Stimulated activated CD8-positive, alpha-beta memory T cell treated with anti-CD3 and anti-CD28 coated beads, Interleukin-2, amount 100 ng/mL, for 1 hour (primary cell): ENCODE measurements around the gene PCYOX1L.

Experiments
- DNase-seq, 2 donors: peaks; one replicate each; pipeline ENCODE4 v3.0.0-alpha.2; 2020; ENCODE audit warnings: low read depth in 2 of 2

PCYOX1L gene

DNA sequence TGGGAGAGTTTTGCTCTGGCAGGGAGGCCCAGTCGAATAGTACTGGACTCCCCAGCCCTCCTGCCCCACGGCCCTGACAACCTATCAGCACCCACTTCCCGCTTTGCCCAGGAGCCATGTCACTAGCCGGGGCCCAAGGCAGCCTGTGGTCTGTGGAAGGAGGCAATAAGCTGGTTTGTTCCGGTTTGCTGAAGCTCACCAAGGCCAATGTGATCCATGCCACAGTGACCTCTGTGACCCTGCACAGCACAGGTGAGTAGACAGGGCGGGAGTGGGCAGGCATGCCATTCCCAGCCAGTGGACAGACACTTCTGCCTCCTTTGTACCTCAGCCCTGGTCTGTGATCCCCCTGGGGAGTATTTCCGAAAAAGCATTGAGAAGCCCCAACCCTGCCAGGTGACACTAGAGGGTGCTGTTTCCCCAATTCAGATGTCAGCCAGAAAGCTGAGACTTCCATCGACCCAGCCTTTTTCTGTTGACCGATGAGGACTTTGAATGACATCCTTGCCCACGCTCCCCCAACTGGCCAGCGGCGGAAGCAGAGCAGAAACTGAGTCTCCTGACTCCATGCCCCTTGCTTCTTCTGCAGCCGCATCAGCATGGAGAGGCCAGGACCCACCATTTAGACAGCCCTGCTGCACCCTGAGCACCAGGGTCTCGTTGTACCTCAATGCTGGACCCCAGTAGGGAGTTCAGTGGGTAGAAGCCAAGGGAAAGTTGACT lies 9.6 kb downstream of the PCYOX1L start:
- no peak for DNase-seq

DNA sequence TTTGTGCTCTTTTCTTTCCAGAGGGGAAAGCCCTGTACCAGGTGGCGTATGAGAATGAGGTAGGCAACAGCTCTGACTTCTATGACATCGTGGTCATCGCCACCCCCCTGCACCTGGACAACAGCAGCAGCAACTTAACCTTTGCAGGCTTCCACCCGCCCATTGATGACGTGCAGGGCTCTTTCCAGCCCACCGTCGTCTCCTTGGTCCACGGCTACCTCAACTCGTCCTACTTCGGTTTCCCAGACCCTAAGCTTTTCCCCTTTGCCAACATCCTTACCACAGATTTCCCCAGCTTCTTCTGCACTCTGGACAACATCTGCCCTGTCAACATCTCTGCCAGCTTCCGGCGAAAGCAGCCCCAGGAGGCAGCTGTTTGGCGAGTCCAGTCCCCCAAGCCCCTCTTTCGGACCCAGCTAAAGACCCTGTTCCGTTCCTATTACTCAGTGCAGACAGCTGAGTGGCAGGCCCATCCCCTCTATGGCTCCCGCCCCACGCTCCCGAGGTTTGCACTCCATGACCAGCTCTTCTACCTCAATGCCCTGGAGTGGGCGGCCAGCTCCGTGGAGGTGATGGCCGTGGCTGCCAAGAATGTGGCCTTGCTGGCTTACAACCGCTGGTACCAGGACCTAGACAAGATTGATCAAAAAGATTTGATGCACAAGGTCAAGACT lies 10.3 kb downstream of the PCYOX1L start:
- no peak for DNase-seq

DNA sequence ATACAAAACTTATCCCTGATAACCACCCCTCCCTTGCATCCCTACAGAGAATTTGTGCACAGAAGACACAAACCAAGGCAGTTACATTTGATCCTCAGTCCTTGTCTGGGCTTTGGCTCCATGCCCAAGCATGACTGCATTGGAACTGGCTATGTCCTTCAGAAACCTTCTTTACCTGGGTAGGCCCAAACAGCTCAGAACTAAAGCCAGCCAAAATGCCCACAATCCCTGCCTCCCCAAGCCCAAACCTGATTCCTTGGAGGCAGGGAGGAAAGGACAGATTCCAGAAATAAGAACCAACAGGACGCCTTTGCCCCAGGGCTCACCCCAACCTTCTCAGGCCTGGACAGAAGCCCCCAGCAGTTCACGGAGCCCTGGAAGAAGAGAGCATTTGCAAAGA lies 13.0 kb downstream of the PCYOX1L start:
- no peak for DNase-seq

DNA sequence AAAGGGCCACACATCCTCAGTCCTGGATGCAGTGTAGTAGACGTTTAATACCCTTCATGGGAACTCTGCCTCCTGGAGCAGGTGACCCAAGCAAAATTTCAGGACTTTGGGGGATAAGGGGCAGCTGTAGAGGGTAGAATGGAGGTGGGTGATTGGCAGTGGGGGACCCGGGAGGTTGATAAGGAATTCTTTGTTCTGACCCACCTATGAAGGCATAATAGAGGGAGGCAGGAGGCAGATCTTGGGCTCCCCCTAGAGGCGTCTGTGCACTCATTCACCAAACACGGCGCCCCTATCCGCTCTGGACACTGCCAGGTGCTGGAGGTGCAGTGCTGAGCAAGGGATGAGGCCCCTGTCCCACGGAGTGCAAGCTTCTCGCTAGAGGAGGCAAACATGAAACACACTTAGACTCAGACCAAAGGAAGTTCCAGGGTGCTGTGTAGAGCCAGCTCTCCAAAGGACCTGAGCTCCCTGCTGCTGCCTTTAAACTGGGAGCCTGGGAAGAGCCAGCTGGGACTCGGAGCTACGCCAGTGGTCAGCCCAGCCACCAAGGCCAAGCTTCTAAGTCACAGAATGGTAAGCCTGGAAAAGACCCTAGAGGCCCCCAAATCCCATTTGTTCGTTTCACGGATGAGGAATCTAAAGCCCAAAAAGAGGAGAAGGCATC lies 13.6 kb downstream of the PCYOX1L start:
- peak; percentile 24 to 47 for DNase-seq

DNA sequence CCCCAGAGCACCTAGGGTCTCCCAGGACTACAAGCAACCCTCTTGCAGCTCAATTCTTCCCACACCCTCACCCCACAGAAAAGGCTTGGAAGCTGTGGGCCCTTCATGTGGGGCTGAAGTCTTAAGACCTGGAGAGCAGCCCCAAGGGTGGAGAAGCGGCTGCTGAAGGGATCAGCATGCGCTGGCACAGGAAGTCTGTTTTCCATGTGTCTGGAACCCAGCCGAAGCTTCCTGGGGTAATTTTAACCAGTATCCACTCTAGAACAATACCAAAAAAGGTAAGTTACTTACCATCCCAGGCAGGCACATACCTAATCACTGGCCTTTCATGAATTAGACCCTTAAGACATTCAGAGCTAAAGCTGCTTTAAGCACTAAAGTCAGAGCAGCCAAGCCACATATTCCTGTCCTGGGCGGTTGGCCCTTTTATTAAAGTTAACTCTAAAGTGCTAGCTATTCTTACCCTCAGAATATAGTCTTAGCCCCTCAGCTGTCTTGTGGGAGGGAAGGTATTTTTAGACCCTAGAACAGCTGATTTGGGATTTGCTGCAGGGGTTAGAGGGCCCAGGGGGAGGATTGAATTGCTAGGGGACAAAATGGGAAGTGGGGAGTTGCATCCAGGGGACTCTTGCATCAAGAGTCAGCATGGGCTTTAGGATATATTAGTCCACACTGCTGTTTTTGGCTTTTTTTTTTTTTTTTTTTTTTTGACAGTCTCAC lies 14.4 kb downstream of the PCYOX1L start:
- DNase-seq: no peak

DNA sequence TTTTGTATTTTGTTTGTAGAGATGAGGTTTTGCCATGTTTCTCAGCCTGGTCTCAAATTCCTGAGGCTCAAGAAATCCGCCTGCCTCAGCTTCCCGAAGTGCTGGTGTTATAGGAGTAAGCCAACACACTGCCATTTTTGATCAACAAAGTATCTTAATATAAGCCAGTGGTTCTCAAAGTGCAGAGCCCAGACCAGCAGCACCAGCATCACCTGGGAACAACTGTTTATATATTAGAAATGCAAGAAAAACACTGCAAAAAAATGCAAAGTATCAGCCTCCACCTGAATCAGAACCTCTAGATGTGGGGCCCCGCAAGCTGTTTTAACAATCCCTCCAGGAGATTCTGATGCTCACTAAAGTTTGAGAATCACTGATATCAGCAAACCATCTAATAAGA lies 15.1 kb downstream of the PCYOX1L start:
- no peak for DNase-seq

DNA sequence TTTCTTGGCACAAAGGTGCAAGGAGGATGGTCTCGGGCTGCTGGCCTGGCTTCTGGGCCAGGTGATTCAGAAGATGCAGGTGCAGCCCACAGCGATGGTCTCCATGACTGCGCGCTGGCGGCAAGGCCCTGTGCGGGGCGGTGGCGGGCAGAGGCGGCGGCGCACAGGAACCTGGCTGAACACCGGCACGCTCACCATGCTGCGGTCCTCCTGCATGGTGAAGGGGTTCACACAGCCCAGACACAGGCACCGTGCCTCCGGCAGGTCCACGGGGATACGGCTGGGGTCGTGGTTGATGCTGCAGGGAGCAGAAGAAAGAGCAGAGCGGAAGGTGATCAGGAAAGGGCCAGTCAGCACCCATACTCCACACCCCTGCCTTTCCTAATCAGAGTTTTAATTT lies 16.5 kb downstream of the PCYOX1L start:
- DNase-seq: no peak

DNA sequence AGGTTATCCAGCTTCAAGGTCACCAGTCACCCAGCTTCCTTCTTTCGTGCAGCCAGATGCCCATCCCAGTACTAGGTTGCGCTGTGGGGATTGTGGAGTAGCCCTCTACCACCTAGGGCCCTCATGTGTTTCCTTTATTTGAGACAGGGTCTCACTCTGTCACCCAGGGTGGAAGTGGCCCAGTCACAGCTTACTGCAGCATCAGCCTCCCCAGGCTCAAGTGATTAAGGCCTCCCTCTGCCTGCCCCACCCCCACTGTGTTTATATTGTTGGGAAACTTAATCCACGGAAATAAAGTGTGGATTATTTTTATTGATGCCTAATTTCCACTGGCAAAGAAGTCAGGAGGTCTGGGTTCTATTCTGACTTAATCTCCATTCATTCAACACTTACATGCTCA lies 17.0 kb downstream of the PCYOX1L start:
- no peak for DNase-seq

DNA sequence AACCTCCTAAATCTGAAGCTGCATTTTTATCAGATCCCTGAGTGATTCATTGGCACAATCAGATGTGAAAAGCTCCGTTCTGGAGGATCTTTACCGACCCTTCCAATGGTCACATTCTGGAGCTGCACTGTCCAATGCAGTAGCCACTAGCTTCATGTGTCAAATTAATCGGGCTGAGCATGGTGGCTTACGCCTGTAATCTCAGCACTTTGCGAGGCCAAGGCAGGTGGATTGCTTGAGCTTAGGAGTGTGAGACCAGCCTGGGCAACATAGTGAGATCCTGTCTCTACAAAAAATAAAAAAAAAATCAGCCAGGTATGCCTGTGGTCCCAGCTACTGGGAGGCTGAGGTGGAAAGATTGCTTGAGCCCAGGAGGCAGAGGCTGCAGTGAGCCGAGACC lies 17.6 kb downstream of the PCYOX1L start:
- no peak for DNase-seq

DNA sequence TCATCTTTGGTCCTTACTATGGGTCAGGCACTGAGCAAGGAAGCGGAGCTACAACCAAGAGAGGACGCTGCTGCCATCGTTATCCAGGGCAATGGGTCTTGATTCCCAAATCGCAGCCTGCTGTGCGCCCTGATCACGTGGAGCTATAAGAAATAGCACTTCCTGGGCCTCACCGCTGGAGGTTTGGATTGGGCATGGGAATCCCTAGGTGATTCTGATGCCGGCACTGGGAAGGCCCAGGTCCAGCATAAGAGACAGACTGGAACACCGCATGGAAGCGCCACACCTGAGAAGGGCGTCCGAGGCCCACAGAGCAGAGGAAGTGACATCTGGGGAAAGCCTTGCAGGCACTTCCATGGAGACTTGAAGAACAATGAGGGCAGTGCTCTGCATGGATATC lies 18.3 kb downstream of the PCYOX1L start:
- DNase-seq: no peak

DNA sequence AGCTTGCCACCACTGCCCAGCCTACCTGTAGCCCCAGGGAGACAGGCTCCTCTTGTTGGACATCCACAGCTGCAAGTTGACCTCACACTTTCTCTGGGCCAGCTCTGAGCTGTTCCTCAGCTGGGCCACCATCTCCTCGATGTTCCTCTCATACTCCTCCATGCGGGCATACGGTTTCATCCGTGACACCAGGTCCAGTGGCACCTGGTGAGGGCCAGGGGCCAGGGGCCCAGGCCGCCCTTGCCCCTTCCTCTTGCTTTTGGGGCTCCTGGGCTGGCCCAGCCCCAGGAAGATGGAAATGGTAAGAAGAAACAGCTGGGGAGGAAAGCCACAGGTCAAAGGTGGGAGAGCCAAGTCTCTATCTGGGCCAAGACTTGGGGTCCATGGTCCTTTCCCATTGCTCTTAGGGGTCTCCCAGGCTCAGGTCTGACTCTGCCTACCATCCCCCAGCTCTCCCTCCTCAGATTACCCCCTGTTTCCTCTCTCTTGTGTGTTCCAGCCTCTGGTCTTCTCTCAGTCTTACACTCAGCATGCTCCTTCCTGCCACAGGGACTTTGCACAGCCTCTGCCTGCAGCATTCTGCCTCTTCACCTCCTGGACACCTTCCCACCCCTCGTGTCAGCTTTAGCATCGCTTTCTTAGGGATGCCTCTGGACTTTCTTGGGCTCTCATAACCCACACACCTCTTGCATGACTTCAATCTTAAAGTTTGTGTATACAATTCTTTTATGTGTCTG lies 19.0 kb downstream of the PCYOX1L start:
- no peak for DNase-seq

DNA sequence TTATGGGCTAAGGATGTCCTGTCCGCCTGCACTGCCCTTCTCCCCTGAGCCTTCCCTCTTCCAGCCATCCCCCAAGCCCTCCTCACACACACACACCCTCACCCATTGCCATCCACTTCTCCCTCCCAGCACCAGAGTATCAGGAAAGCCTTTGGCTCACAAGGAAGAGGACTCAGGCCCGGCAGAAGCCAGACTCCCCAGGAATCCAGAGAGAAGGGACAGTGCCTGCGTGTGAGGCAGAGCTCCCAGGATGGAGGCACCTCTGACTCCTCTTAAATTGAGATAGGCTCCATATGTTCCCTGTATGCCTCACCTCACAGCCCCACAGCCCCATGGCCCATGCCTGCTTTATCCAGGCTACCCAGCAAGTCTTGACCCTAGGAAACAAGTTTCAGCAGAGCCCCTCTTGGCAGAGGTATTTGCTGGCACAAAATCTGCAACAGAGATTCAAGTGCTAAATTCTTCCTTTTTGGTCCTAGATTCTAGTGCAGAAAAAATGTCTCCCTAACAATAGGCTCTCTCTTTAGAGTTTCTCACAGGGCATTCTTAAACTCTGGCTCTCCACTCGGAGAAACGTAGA lies 20.5 kb downstream of the PCYOX1L start:
- no peak for DNase-seq

DNA sequence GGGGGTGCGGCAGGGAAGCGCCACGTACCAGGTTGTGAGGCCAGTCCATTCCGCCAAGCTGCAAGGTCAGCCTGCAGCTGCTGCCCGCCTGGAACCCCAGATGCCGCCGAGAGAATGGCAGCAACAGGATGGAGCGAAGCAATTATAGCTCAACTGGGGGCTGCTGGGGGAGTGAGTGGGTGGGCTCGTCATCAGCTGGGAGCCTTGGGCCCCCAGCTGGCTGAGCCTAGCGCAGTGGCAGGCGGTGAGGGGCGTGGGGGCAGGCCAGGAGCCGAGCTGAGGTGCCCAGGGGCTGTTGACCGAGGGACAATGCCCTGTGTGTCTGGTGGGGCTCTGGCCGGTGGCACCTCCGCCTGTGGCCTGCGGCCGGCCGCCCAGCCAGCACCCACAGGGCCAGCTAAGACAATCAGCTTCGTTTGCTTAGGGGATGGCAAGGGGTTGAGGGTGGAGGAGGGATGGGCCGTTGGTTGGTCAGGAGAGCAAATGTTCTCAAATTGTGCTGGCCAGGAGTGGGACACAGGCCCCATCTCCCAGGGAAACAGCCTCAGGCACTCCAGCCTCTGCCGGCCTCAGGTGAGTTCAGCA lies 21.4 kb downstream of the PCYOX1L start, which contains the start of gene IL17B:
Gene IL17B (minus strand): TSS at position 116 of the 585 bp plus-strand sequence. CDS start 67 bp downstream, at position 49.
- DNase-seq: no peak

DNA sequence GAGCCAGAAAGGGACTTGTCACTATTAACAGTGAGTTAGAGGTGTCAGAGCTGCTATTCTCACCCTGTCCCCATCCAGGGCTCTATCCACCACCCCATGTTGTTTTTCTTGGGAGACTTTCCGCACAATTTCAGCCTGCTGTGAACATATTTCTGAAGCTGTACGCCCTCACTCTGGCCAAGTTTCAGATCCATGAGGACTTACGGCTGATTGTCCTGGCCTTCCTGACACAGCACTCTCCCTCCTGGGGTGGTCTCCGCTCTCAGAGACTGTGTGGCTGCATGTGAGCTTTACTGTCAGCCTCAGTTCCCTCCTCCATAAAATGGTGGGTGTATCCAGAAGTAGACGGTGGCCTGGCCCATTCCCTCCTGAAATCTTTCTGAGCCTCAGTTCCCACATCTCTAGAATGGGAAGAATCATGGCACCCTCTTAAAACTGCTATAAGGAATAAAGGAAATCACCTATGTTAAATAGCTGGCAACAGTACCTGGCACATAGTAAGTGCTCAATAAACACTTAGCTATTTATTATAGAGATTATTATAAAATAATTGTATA lies 22.1 kb downstream of the PCYOX1L start:
- DNase-seq: no peak

DNA sequence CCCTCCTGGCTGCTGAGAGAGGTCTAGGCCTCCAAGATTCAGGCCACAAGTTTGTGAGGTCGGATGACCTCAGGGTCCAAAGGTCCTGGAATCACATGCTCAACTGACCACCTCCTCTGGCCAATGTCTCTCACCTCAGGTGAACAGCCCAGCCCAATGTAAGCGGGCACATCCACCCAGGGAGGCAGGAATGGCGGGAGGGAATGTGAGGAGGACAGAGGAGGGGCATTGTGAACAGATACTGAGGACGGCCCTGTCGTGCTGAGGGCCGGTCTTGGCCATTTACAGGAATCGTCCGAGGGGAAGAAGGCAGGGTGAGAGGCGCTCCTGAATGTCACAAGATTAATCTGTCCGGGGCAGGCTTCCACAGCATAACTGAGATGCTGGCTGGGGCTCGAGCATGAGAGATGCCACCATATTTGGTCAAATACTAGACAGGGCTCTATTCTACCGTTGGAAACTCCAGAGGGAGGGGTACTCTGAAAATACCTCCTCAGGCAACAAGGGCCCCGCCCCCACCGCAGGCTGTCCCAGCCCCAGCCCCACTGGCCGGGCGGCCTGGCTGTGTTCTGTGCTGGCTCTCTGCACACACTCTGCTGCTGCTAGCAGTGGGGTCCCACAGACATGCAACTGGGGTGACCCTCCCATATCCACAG lies 22.7 kb downstream of the PCYOX1L start:
- DNase-seq: no peak

DNA sequence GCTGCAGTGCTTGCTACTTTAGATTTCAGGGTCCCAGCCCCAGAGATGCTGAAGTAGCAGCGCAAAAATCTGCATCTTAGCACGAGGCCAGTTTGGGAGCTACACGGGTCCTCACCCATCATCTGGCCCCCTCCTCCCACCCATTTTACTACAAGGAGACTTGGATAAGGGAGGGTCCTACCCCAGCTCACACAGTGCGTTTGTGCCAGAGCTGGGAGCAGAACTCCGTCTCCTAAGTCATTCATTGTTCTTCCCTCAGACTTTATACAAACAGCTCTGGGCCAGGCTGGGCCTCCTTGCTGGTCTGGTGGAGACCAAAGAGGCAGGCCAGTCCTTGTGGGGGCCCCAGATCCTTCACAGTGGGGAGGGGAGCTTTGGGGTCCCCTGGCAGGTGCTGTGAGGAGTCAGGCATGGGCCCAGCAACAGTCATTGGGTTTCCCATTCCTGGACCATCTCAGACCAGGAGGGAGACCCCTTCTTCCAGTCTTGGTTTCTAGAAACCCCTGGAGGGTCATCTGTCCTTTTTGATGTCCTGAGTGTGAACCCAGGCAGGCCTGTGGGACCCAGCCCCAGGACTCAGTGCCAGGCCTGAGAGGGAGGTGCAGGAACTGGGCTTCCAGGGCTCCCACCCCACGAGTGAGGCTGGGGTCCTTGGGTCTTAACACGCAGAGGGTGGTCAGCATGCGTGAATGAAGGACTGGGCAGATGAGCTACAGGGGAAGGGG lies 23.6 kb downstream of the PCYOX1L start:
- no peak for DNase-seq

DNA sequence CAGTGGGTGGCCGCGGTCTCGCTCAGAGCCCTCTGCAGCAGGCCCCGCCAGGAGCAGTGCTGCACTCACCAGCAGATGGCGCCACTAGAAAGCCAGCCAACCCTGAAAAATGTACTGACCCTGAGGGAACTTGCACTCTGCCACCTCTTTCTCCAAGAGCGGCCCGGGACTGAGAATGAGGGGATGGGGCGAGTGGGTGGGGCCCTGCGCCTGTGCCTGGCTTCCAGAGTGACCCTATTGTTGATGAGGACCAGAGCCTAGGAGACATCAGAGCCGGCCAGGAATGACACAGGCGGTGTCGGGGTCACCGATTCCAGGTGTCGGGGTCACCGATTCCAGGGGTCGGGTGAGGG lies 24.1 kb downstream of the PCYOX1L start:
- DNase-seq: peak; percentile 57 to 60

DNA sequence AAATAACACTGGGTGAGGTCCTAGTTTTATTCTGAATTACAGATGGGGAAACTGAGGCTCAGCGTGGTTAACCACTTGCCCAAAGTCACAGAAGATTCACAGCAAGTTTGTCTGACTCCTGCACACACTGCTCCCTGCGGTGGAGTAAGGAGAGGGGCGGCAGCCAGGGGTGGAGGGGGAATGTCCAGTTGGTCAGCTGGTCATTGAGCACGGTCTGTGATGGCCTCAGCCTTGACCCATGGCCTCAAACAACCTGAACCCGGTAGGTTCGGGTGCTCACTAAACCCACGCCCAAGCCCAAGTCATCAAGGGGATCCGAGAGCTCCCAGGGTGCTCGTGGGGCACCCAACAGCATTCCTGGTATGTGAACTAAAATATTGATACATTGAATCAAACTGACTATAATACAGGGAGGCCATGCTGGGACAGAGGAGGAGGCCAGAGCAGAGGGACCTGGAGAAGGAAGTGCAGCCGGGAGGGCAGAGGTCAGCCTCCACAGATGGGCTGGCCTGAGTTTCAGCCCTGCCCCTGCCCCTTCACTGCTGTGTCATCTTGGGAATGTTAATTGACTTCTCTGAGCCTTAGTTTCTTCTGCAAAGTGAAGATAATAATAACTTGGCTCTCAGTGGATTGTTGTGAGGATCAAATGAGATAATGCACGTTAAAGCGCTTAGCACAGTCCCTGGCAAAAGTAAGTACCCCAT lies 24.8 kb downstream of the PCYOX1L start:
- DNase-seq: no peak

DNA sequence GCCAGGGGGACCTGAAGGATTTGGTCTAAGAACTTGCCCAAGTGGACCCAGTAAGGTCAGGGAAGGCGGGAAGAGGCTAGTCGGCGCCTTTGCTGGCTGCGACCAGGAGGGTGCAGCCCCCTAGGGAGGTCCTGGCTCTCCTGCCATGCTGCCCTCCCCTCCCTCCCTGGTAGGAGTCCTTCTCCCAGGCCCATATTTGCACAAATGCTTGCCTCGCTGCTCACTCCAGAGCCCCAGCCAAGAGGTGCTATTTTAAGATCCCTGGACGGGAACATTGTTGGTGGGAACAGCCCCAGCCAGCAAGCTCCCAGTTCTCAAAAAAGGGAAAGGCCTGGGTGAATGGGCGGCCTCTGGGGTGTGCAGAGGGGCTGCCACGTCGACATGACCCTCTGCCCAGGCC lies 25.6 kb downstream of the PCYOX1L start:
- no peak for DNase-seq
